Parathyroid adenoma (tissue), 2 donors: ENCODE measurements around the gene TARM1.

Experiments
- H2AFZ ChIP-seq: fragments of 300-600 bp; sonication (generic); one replicate; pipeline ENCODE4 v1.7.0; 2017; ENCODE audit warnings: antibody characterized with exemption, mild to moderate bottlenecking
- H3K27ac ChIP-seq: fragments of 300-600 bp; sonication (generic); one replicate; pipeline ENCODE4 v1.7.0; 2017
- H3K27me3 ChIP-seq: fragments of 300-600 bp; sonication (generic); one replicate; pipeline ENCODE4 v1.7.0; 2017; ENCODE audit warnings: low read length; ENCODE audit not compliant: control insufficient read depth, insufficient read depth
- H3K36me3 ChIP-seq: fragments of 300-600 bp; sonication (generic); one replicate; pipeline ENCODE4 v1.7.0; 2017; ENCODE audit warnings: low read length; ENCODE audit not compliant: control insufficient read depth, insufficient read depth
- H3K4me1 ChIP-seq: fragments of 300-600 bp; sonication (generic); one replicate; pipeline ENCODE4 v1.7.0; 2017; ENCODE audit warnings: control low read depth
- H3K4me2 ChIP-seq: fragments of 300-600 bp; sonication (generic); one replicate; pipeline ENCODE4 v1.7.0; 2017; ENCODE audit warnings: low read length
- H3K4me3 ChIP-seq: fragments of 300-600 bp; sonication (generic); one replicate; pipeline ENCODE4 v1.7.0; 2017; ENCODE audit warnings: low read depth, low read length
- H3K79me2 ChIP-seq: fragments of 300-600 bp; sonication (generic); one replicate; pipeline ENCODE4 v1.7.0; 2017; ENCODE audit warnings: control low read depth
- H3K9ac ChIP-seq: fragments of 300-600 bp; sonication (generic); one replicate; pipeline ENCODE4 v1.7.0; 2017; ENCODE audit warnings: mild to moderate bottlenecking
- H3K9me3 ChIP-seq: fragments of 300-600 bp; sonication (generic); one replicate; pipeline ENCODE4 v1.7.0; 2017; ENCODE audit warnings: low read length; ENCODE audit not compliant: control insufficient read depth
- CTCF ChIP-seq: fragments of 300-600 bp; sonication (generic); IDR thresholded peaks from one replicate; pipeline ENCODE4 v1.7.0; 2017; ENCODE audit warnings: antibody characterized with exemption, mild to moderate bottlenecking
- donor health status: primary hyperparathyroidism.

The TARM1 gene

GRCh38 chr19:54026656-54027055, 54.5 kb downstream of the TARM1 start:
- Histone ChIP-seq H3K27me3 (no peaks in the 10 kb centered on the region), H2AFZ (no peak overlapping the region), H3K79me2 (no peaks in the 10 kb centered on the region), H3K9me3 (no peaks in the 10 kb centered on the region), H3K9ac (no peak overlapping the region), H3K4me1 (no peaks in the 10 kb centered on the region), H3K4me3 (no peak overlapping the region), H3K27ac (no peak overlapping the region), H3K36me3 (no peaks in the 10 kb centered on the region), H3K4me2 (no peak overlapping the region)
- TF ChIP-seq CTCF, result no peak

- H3K27me3 ChIP-seq, result no peaks in the 10 kb centered on the region
- H3K4me3 ChIP-seq, result no peak overlapping the region
- no peaks in the 10 kb centered on the region for H3K36me3 ChIP-seq
- H3K27ac ChIP-seq, result no peak overlapping the region
- no peak for TF ChIP-seq CTCF
- no peaks in the 10 kb centered on the region for H3K4me1 ChIP-seq
- no peaks in the 10 kb centered on the region for H3K9me3 ChIP-seq
- H2AFZ ChIP-seq, result no peak overlapping the region
- no peak overlapping the region for H3K4me2 ChIP-seq
- H3K79me2 ChIP-seq, result no peaks in the 10 kb centered on the region
- H3K9ac ChIP-seq, result no peak overlapping the region
Measured at GRCh38 chr19:54024660-54025059, 56.5 kb downstream of the TARM1 start.

GRCh38 chr19:54023191-54023590, 58.0 kb downstream of the TARM1 start:
- Histone ChIP-seq H2AFZ (no peak overlapping the region), H3K9me3 (no peaks in the 10 kb centered on the region), H3K4me3 (no peak overlapping the region), H3K27me3 (no peaks in the 10 kb centered on the region), H3K79me2 (no peaks in the 10 kb centered on the region), H3K4me1 (no peaks in the 10 kb centered on the region), H3K9ac (no peak overlapping the region), H3K36me3 (no peaks in the 10 kb centered on the region), H3K4me2 (no peak overlapping the region), H3K27ac (no peak overlapping the region)
- no peak for TF ChIP-seq CTCF

GRCh38 chr19:54021932-54022331, 59.2 kb downstream of the TARM1 start:
- H3K4me3 ChIP-seq, result no peak overlapping the region
- no peaks in the 10 kb centered on the region for H3K4me1 ChIP-seq

More at GRCh38 chr19:54021932-54022331, 59.2 kb downstream of the TARM1 start:
- Histone ChIP-seq H3K27ac (no peak overlapping the region), H3K79me2 (no peaks in the 10 kb centered on the region), H2AFZ (no peak overlapping the region), H3K9ac (no peak overlapping the region), H3K27me3 (no peaks in the 10 kb centered on the region), H3K9me3 (no peaks in the 10 kb centered on the region), H3K36me3 (no peaks in the 10 kb centered on the region), H3K4me2 (no peak overlapping the region)
- no peak for TF ChIP-seq CTCF
